Mucosa of stomach (tissue), 1 donor: ENCODE measurements around the gene CDC123.
A peak's percentile ranks its signal among the peaks of the same experiment; 100 is the strongest.
"Not testable (repeated sequence)": the region's sequence is repeated elsewhere in the genome, so short reads cannot be mapped to it uniquely, and the experiment has no call there.

Experiments used
- H3K27me3 ChIP-seq: one replicate; pipeline ENCODE4 v1.7.0; 2013; ENCODE audit warnings: mild to moderate bottlenecking, low read length; ENCODE audit not compliant: control insufficient read depth, insufficient read depth
- H3K36me3 ChIP-seq: one replicate; pipeline ENCODE4 v1.7.0; 2013; ENCODE audit warnings: low read length; ENCODE audit not compliant: control insufficient read depth, insufficient read depth
- H3K4me1 ChIP-seq: one replicate; pipeline ENCODE4 v1.7.0; 2013; ENCODE audit warnings: mild to moderate bottlenecking, low read length; ENCODE audit not compliant: control insufficient read depth, insufficient read depth
- H3K4me3 ChIP-seq: one replicate; pipeline ENCODE4 v1.7.0; 2013; ENCODE audit warnings: low read length
- H3K9ac ChIP-seq: one replicate; pipeline ENCODE4 v1.7.0; 2013; ENCODE audit warnings: mild to moderate bottlenecking, low read length, moderate library complexity
- H3K9me3 ChIP-seq: one replicate; pipeline ENCODE4 v1.7.0; 2013; ENCODE audit warnings: mild to moderate bottlenecking, low read length, moderate library complexity; ENCODE audit not compliant: control insufficient read depth
- donor health status: Pancreatic carcinoma.

The CDC123 gene

GRCh38 chr10:12195603-12196506, at the start of gene CDC123, which contains the start of gene NUDT5:
Gene CDC123, plus strand, starts transcription at chr10:12196188. Its CDS starts 58 bp downstream, at chr10:12196246.
Gene NUDT5, minus strand, starts transcription at chr10:12195891. Its CDS starts 9,600 bp downstream, at chr10:12186291.
- no peaks in the 10 kb centered on the region for H3K27me3 ChIP-seq
- H3K9me3 ChIP-seq: no peaks in the 10 kb centered on the region
- peak within 1 kb of the TSS; percentile 84 for H3K4me3 ChIP-seq
- peaks cover 8% of the 10 kb centered on the region for H3K36me3 ChIP-seq
- H3K4me1 ChIP-seq: peaks cover 8% of the 10 kb centered on the region
- peak within 1 kb of the TSS; percentile 82 for H3K9ac ChIP-seq

GRCh38 chr10:12150163-12150562, 45.8 kb upstream of the CDC123 start:
- H3K36me3 ChIP-seq: no peaks in the 10 kb centered on the region
- H3K4me1 ChIP-seq: no peaks in the 10 kb centered on the region
- H3K9ac ChIP-seq: no peak overlapping the region
- no peaks in the 10 kb centered on the region for H3K9me3 ChIP-seq
- H3K27me3 ChIP-seq: no peaks in the 10 kb centered on the region
- no peak overlapping the region for H3K4me3 ChIP-seq

GRCh38 chr10:12154516-12154915, 41.5 kb upstream of the CDC123 start:
- H3K9ac ChIP-seq: no peak overlapping the region
- no peaks in the 10 kb centered on the region for H3K36me3 ChIP-seq
- H3K4me3 ChIP-seq: no peak overlapping the region
- no peaks in the 10 kb centered on the region for H3K4me1 ChIP-seq
- no peaks in the 10 kb centered on the region for H3K9me3 ChIP-seq
- no peaks in the 10 kb centered on the region for H3K27me3 ChIP-seq

GRCh38 chr10:12156367-12157123, 39.4 kb upstream of the CDC123 start:
- Histone ChIP-seq H3K4me3 (no peak overlapping the region), H3K9me3 (no peaks in the 10 kb centered on the region), H3K36me3 (peaks cover 3% of the 10 kb centered on the region), H3K27me3 (no peaks in the 10 kb centered on the region), H3K4me1 (no peaks in the 10 kb centered on the region), H3K9ac (no peak overlapping the region)

- no peaks in the 10 kb centered on the region for H3K9me3 ChIP-seq
- H3K27me3 ChIP-seq: no peaks in the 10 kb centered on the region
- H3K4me1 ChIP-seq: no peaks in the 10 kb centered on the region
- H3K4me3 ChIP-seq: no peak overlapping the region
- peaks cover 3% of the 10 kb centered on the region for H3K36me3 ChIP-seq
- H3K9ac ChIP-seq: no peak overlapping the region
These were observed 37.9 kb upstream of the CDC123 start for GRCh38 chr10:12158111-12158510.

GRCh38 chr10:12160664-12161063, 35.3 kb upstream of the CDC123 start:
- no peaks in the 10 kb centered on the region for H3K4me1 ChIP-seq
- H3K36me3 ChIP-seq: peaks cover 3% of the 10 kb centered on the region

GRCh38 chr10:12162927-12163326, 33.1 kb upstream of the CDC123 start:
- H3K36me3 ChIP-seq: peaks cover 3% of the 10 kb centered on the region
- H3K4me3 ChIP-seq: no peak overlapping the region
- no peaks in the 10 kb centered on the region for H3K27me3 ChIP-seq
- no peak overlapping the region for H3K9ac ChIP-seq
- no peaks in the 10 kb centered on the region for H3K9me3 ChIP-seq
- H3K4me1 ChIP-seq: no peaks in the 10 kb centered on the region

More at GRCh38 chr10:12160664-12161063, 35.3 kb upstream of the CDC123 start:
- no peaks in the 10 kb centered on the region for H3K9me3 ChIP-seq
- no peaks in the 10 kb centered on the region for H3K27me3 ChIP-seq
- no peak overlapping the region for H3K4me3 ChIP-seq
- H3K9ac ChIP-seq: no peak overlapping the region

- Histone ChIP-seq H3K27me3 (no peaks in the 10 kb centered on the region), H3K4me3 (no peak overlapping the region), H3K36me3 (peaks cover 3% of the 10 kb centered on the region), H3K4me1 (no peaks in the 10 kb centered on the region), H3K9me3 (no peaks in the 10 kb centered on the region), H3K9ac (no peak overlapping the region)
These were observed 31.9 kb upstream of the CDC123 start for GRCh38 chr10:12164085-12164484.

- Histone ChIP-seq H3K4me3 (no peak overlapping the region), H3K9ac (no peak overlapping the region), H3K9me3 (no peaks in the 10 kb centered on the region), H3K36me3 (peaks cover 3% of the 10 kb centered on the region), H3K4me1 (no peaks in the 10 kb centered on the region), H3K27me3 (no peaks in the 10 kb centered on the region)
These were observed 31.0 kb upstream of the CDC123 start for GRCh38 chr10:12165036-12165435.

- H3K36me3 ChIP-seq: no peaks in the 10 kb centered on the region
These were observed 29.8 kb upstream of the CDC123 start for GRCh38 chr10:12165999-12166775.

GRCh38 chr10:12171512-12171911, 24.5 kb upstream of the CDC123 start:
- H3K9me3 ChIP-seq, H3K27me3 ChIP-seq, H3K36me3 ChIP-seq, H3K9ac ChIP-seq, H3K4me1 ChIP-seq, H3K4me3 ChIP-seq: not testable (repeated sequence)

More at GRCh38 chr10:12165999-12166775, 29.8 kb upstream of the CDC123 start:
- H3K4me3 ChIP-seq: no peak overlapping the region
- no peaks in the 10 kb centered on the region for H3K27me3 ChIP-seq
- no peaks in the 10 kb centered on the region for H3K4me1 ChIP-seq
- H3K9me3 ChIP-seq: no peaks in the 10 kb centered on the region
- H3K9ac ChIP-seq: no peak overlapping the region
